Kidney (tissue), 14 donors: Measurements from ENCODE around the gene GPX3. TPM values are rescaled to one million over a fixed set of nuclear protein-coding genes. Genes with fewer than 3 reads are reported as not detected.

ENCODE experiments used
- DNase-seq, 5 donors: peaks; one replicate each; pipeline ENCODE4 v3.0.0-alpha.2; 2013 to 2020
- FAIRE-seq: peaks from 2 replicates; lab custom pipeline; 2012; peaks lifted over from hg19 to GRCh38; lab: Jason Lieb, UNC
- H3K27ac ChIP-seq, 2 donors: one replicate each; pipeline ENCODE4 v1.7.0; 2013; ENCODE audit warnings: low read depth in 2 of 2, low read length in 2 of 2, inconsistent platforms in 1 of 2
- H3K27me3 ChIP-seq: one replicate; pipeline ENCODE4 v1.7.1; 2013; ENCODE audit warnings: low read length, inconsistent platforms; ENCODE audit not compliant: control insufficient read depth, insufficient read depth
- H3K36me3 ChIP-seq, 3 donors: one replicate each; pipeline versions ENCODE4 v1.7.0 to v1.7.1; 2013; ENCODE audit warnings: low read length in 3 of 3, control low read depth in 1 of 3, inconsistent platforms in 1 of 3; ENCODE audit not compliant: insufficient read depth in 3 of 3, control insufficient read depth in 2 of 3
- H3K4me1 ChIP-seq, 3 donors: one replicate each; pipeline versions ENCODE4 v1.7.0 to v1.7.1; 2013; ENCODE audit warnings: low read length in 3 of 3, inconsistent platforms in 1 of 3, low read depth in 1 of 3; ENCODE audit not compliant: control insufficient read depth in 2 of 3, insufficient read depth in 2 of 3
- H3K4me3 ChIP-seq, 3 donors: one replicate each; pipeline versions ENCODE4 v1.7.0 to v1.8.1; 2013; ENCODE audit warnings: low read length in 3 of 3, control low read depth in 1 of 3, inconsistent platforms in 1 of 3
- H3K9ac ChIP-seq, 3 donors: one replicate each; pipeline versions ENCODE4 v1.7.0 to v1.7.1; 2013; ENCODE audit warnings: low read length in 3 of 3, control low read depth in 1 of 3, inconsistent platforms in 1 of 3
- H3K9me3 ChIP-seq, 3 donors: one replicate each; pipeline versions ENCODE4 v1.7.0 to v1.7.1; 2013; ENCODE audit warnings: low read length in 3 of 3, control low read depth in 1 of 3, inconsistent platforms in 1 of 3; ENCODE audit not compliant: control insufficient read depth in 2 of 3, insufficient read depth in 1 of 3
- intact Hi-C: fragments of 100-400 bp; cut with DNase I; formaldehyde crosslinking; loops from one replicate; pipeline ENCODE4 v1.11.1; 2022
- polyA plus RNA-seq: library from polyadenylated mRNA; stranded (reverse); fragments of 350-450 nt; fragmentation: Illumina TruSeq; extraction: RNeasy Lipid Tissue Mini Kit (QIAGEN cat#74804); gene quantifications from one replicate; pipeline ENCODE4 v1.2.3, GENCODE V29; 2014; ENCODE audit warnings: low read depth, low replicate concordance; ENCODE audit not compliant: insufficient read depth
- total RNA-seq: library from RNA; stranded (reverse); fragmentation: NEBNext Ultra II Directional; extraction: Animal tissue kit (Norgen Biotek cat#: 25700); gene quantifications from one replicate; pipeline ENCODE4 v1.2.1, GENCODE V29; 2021
- TF ChIP-seq, protein P1 (sequence below): IDR thresholded peaks from 3 replicates; pipeline ENCODE4 v1.5.1; 2012; ENCODE audit warnings: mild to moderate bottlenecking, moderate library complexity, borderline replicate concordance; ENCODE audit not compliant: insufficient read depth; ENCODE audit errors: extremely low read depth
- donor health status: control.
- donor health status: control.
- donor health status: control.
- donor health status: control.
- donor health status: control.
- donor health status: DM: yes; HTN: yes; CAD: no.
- donor health status: Normal renal cell carcinoma (clear cell type).

GPX3 gene
- total and polyA plus RNA-seq, 2 donors from 2014 or later = 1,327 to 27,893 TPM

DNA sequence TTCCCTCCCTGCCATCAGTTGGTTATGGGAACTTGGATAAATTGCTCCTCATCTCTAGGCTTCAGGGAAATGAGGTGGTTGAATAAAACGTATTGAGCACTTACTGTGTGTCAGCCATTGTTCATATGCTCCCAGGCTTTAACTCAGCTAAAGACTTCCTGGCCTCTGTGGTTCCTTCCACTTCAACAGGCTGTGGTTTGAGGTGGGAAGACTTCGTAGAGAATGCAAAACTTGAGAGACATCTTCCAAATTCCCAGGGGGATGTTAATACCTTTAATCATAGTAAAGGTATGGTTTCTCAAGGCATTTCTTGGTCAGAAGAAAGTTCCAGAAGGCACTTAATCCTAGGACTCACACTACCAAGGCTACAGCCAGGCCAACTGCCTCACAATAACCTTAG, 1.5 kb upstream of the GPX3 start:
- Histone ChIP-seq H3K27me3 (no peaks in the 10 kb centered on the region), H3K36me3 (peaks cover 0 to 24% (median 23%) of the 10 kb centered on the region in 3 donors), H3K27ac (peak overlapping the region; percentile 75 to 98), H3K9ac (peak overlapping the region in 1 of 3 donors; percentile 10), H3K4me3 (peak overlapping the region in 2 of 3 donors; percentile 17 to 92), H3K4me1 (peaks cover 0 to 54% (median 22%) of the 10 kb centered on the region in 3 donors), H3K9me3 (no peaks in the 10 kb centered on the region)
- FAIRE-seq (no peak), DNase-seq (no peak)
- intact Hi-C loops = no loop called here
- TF ChIP-seq, protein P1, sequence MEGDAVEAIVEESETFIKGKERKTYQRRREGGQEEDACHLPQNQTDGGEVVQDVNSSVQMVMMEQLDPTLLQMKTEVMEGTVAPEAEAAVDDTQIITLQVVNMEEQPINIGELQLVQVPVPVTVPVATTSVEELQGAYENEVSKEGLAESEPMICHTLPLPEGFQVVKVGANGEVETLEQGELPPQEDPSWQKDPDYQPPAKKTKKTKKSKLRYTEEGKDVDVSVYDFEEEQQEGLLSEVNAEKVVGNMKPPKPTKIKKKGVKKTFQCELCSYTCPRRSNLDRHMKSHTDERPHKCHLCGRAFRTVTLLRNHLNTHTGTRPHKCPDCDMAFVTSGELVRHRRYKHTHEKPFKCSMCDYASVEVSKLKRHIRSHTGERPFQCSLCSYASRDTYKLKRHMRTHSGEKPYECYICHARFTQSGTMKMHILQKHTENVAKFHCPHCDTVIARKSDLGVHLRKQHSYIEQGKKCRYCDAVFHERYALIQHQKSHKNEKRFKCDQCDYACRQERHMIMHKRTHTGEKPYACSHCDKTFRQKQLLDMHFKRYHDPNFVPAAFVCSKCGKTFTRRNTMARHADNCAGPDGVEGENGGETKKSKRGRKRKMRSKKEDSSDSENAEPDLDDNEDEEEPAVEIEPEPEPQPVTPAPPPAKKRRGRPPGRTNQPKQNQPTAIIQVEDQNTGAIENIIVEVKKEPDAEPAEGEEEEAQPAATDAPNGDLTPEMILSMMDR = no peak

DNA sequence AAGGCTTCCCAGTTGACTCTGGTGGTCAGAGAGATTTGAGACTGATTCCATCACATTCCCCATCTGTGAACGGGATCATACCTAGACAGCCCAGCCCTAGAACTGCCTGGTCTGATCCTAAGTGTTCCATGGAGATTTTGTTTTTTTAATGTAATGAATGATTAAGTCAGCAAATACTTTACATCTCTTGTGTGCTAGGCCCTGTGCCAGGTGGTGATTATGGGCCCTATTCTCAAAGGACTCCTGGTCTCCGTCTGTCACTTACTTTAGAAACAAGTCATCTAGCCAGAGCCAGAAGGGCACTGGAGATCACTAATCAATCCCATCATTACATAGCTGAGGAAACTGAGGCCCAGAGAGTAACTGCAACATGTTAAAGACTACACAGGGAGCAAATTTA, 1.1 kb upstream of the GPX3 start:
- intact Hi-C loops = no loop called here
- Histone ChIP-seq H3K36me3 (peaks cover 0 to 29% (median 27%) of the 10 kb centered on the region in 3 donors), H3K4me1 (peaks cover 0 to 56% (median 27%) of the 10 kb centered on the region in 3 donors), H3K9ac (peak overlapping the region in 1 of 3 donors; percentile 94), H3K27ac (peak overlapping the region; percentile 96 to 98), H3K27me3 (no peaks in the 10 kb centered on the region), H3K4me3 (peak overlapping the region in 2 of 3 donors; percentile 92 to 94), H3K9me3 (no peaks in the 10 kb centered on the region)
- FAIRE-seq (no peak), DNase-seq (no peak)
- TF ChIP-seq, protein P1 = no peak

- no peaks in the 10 kb centered on the region for H3K9me3 ChIP-seq
- no peak for FAIRE-seq
- intact Hi-C loops = no loop called here
- no peaks in the 10 kb centered on the region for H3K27me3 ChIP-seq
- TF ChIP-seq, protein P1 = no peak
- H3K4me1 ChIP-seq = peaks cover 0 to 53% (median 32%) of the 10 kb centered on the region in 3 donors
- H3K36me3 ChIP-seq = peaks cover 0 to 53% (median 48%) of the 10 kb centered on the region in 3 donors
- no peak for DNase-seq
- H3K9ac ChIP-seq = peak overlapping the region in 2 of 3 donors; percentile 94 to 96
- H3K27ac ChIP-seq = peak overlapping the region; percentile 96 to 98
- peak overlapping the region; percentile 56 to 94 (median 92) for H3K4me3 ChIP-seq
Observed at GRCh38 chr5:151021746-151022145, 1.4 kb downstream of the GPX3 start.
